ENCODE data around the gene IFT52. TPM values are rescaled to one million over a fixed set of nuclear protein-coding genes. Genes with fewer than 3 reads are reported as not detected.
"Not testable (repeated sequence)": the region's sequence is repeated elsewhere in the genome, so short reads cannot be mapped to it uniquely, and the experiment has no call there.

Gene IFT52
- total and polyA plus RNA-seq, 7 donors, result 2.5 to 5.3 (median 3.5) TPM

GRCh38 chr20:43650997-43651525 is 60.3 kb downstream of the IFT52 start:
- no peak overlapping the region for H3K4me3 ChIP-seq
- H3K4me1 ChIP-seq, result no peaks in the 10 kb centered on the region
- ATAC-seq (no peak), DNase-seq (no peak)
- no peak for TF ChIP-seq CTCF (IDR thresholded peaks at IDR 0.05)
- no peaks in the 10 kb centered on the region for H3K9me3 ChIP-seq
- H3K27ac ChIP-seq, result no peak overlapping the region
- peaks cover 0 to 16% of the 10 kb centered on the region in 2 donors for H3K36me3 ChIP-seq (ENCODE audit: insufficient read depth in 1 of 2, low read depth in 1 of 2)
- intact Hi-C loops (cut with DNase I), result no loop called here
- no peaks in the 10 kb centered on the region for H3K27me3 ChIP-seq (ENCODE audit: insufficient read depth in 3 of 3, low read length in 2 of 3)
- 68 to 76% (median 70%) methylated on average over 3 of the region's 3 CpGs for WGBS, 3 donors

DNA sequence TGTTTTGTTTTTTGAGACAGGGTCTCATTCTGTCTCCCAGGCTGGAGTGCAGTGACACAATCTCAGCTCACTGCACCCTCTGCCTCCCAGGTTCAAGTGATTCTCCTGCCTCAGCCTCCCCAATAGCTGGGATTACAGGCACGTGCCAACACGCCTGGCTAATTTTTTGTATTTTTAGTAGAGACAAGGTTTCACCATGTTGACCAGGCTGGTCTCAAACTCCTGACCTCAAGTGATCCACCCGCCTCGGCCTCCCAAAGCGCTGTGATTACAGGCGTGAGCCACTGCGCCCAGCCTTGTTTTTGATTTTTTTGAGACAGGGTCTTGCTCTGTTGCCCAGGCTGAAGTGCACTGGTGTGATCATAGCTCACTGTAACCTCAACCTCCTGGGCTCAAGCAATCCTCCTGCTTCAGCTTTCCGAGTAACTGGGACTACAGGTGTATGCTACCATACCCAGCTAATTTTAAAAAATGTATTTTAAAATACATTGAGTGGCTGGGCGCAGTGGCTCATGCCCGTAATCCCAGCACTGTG is 61.0 kb downstream of the IFT52 start:
- DNase-seq; H3K36me3 ChIP-seq (ENCODE audit: insufficient read depth in 1 of 2, low read depth in 1 of 2); H3K27me3 ChIP-seq (ENCODE audit: insufficient read depth in 3 of 3, low read length in 2 of 3); H3K4me3 ChIP-seq; H3K9me3 ChIP-seq; ATAC-seq; intact Hi-C loops (cut with DNase I); H3K27ac ChIP-seq; H3K4me1 ChIP-seq: not testable (repeated sequence)
- WGBS, 3 donors, result 92 to 93% (median 93%) methylated on average over 10 of the region's 10 CpGs

DNA sequence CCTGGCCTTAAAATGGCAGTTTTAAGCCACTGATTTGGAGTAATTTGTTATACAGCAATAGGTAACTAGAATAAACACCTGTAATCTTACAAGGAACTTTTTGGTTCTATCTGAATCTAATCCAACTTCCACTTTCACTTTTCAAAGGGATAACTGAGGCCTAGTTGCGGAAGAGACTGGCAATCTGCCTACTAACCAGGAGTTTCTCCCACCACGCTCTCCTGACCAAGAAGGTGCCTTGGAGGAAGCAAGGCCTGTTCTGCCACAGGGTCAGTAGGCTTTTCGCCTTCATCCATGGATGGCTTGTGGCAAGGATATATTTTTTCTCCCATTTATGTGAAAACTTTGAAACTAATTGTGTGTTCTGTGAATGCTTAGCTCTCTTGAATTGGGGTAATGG is 63.2 kb downstream of the IFT52 start:
- Histone ChIP-seq H3K27me3 (ENCODE audit: insufficient read depth in 3 of 3, low read length in 2 of 3) (peaks cover 0 to 15% (median 0%) of the 10 kb centered on the region in 3 donors), H3K36me3 (ENCODE audit: insufficient read depth in 1 of 2, low read depth in 1 of 2) (no peaks in the 10 kb centered on the region), H3K4me3 (no peak overlapping the region), H3K27ac (no peak overlapping the region), H3K4me1 (peaks cover 9% of the 10 kb centered on the region), H3K9me3 (no peaks in the 10 kb centered on the region)
- TF ChIP-seq CTCF (IDR thresholded peaks at IDR 0.05), result no peak
- WGBS, 3 donors, result 92 to 96% (median 94%) methylated on average over 3 of the region's 3 CpGs
- intact Hi-C loops (cut with DNase I), result no loop called here
- DNase-seq (no peak), ATAC-seq (no peak)

GRCh38 chr20:43655176-43655575 is 64.4 kb downstream of the IFT52 start:
- H3K36me3 ChIP-seq (ENCODE audit: insufficient read depth in 1 of 2, low read depth in 1 of 2); ATAC-seq; H3K27ac ChIP-seq; intact Hi-C loops (cut with DNase I); H3K9me3 ChIP-seq; H3K4me1 ChIP-seq; DNase-seq; H3K4me3 ChIP-seq: not testable (repeated sequence)
- H3K27me3 ChIP-seq (ENCODE audit: insufficient read depth in 3 of 3, low read length in 2 of 3), result peaks cover 0 to 19% (median 0%) of the 10 kb centered on the region in 3 donors
- 84 to 88% (median 87%) methylated on average over 6 of the region's 6 CpGs for WGBS, 3 donors

GRCh38 chr20:43655937-43656336 is 65.2 kb downstream of the IFT52 start:
- intact Hi-C loops (cut with DNase I), result no loop called here
- ATAC-seq (no peak), DNase-seq (no peak)
- no peaks in the 10 kb centered on the region for H3K9me3 ChIP-seq
- no peak for TF ChIP-seq CTCF (IDR thresholded peaks at IDR 0.05)
- WGBS, 3 donors, result 76 to 77% (median 76%) methylated on average over 3 of the region's 3 CpGs
- no peaks in the 10 kb centered on the region for H3K36me3 ChIP-seq (ENCODE audit: insufficient read depth in 1 of 2, low read depth in 1 of 2)
- H3K27ac ChIP-seq, result no peak overlapping the region
- H3K4me3 ChIP-seq, result no peak overlapping the region
- H3K4me1 ChIP-seq, result peaks cover 9% of the 10 kb centered on the region
- peaks cover 0 to 21% (median 0%) of the 10 kb centered on the region in 3 donors for H3K27me3 ChIP-seq (ENCODE audit: insufficient read depth in 3 of 3, low read length in 2 of 3)
